ENCODE data around the gene KLB.
"Not testable (repeated sequence)": the region's sequence is repeated elsewhere in the genome, so short reads cannot be mapped to it uniquely, and the experiment has no call there.

The KLB gene

DNA sequence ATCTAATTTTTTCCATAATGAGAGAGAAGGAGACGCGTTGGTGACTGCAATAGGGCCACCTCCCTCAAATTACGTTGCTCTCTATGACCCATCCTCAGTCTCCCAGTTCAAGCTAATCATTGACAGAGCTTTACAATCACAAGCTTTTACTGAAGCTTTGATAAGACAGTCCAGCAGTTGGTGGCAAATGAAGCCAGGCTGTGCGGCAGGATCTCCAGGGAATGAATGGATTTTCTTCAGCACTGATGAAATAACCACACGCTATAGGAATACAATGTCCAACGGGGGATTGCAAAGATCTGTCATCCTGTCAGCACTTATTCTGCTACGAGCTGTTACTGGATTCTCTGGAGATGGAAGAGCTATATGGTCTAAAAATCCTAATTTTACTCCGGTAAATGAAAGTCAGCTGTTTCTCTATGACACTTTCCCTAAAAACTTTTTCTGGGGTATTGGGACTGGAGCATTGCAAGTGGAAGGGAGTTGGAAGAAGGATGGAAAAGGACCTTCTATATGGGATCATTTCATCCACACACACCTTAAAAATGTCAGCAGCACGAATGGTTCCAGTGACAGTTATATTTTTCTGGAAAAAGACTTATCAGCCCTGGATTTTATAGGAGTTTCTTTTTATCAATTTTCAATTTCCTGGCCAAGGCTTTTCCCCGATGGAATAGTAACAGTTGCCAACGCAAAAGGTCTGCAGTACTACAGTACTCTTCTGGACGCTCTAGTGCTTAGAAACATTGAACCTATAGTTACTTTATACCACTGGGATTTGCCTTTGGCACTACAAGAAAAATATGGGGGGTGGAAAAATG is at the start of gene KLB:
KLB (plus strand) TSS at position 168 of the 821 bp plus-strand sequence; CDS start at position 188, 20 bp downstream.
- no peak for DNase-seq

DNA sequence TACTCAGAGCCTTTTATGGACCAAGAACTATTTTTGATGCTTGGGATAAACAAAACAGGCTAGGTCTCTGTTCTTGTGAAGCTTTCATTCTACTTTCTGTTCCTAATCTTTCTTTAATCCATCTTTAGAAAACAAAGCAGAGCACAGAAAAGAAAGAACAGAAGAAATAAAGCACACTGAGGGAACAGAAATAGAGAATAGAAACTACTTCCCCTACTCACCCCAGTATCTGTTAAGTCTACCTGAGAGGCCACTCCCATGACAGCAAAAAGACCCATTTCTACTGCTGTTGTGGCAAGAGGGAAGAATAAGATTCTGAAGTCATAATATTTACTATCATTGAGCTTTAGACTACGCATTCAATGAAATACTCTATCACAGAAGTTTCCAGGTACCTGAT is 49.7 kb upstream of the KLB start:
- peak; percentile 17 for DNase-seq

DNA sequence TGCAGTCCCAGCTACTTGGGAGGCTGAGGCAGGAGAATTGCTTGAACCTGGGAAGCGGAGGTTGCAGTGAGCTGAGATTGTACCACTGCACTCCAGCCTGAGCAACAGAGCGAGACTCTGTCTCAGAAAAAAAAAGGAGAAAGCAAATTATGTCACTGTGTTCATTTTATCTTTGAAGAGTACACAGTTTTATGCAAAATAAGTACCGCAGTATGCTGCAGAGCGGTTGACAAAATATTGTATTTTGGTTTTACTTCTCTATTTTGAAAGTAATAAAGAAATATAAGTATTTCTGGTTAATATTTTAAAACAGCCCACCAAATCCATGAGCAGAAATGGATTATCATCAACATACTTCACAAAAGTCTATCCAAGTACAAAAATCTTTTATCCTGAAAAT is 46.1 kb upstream of the KLB start:
- DNase-seq = not testable (repeated sequence)

DNA sequence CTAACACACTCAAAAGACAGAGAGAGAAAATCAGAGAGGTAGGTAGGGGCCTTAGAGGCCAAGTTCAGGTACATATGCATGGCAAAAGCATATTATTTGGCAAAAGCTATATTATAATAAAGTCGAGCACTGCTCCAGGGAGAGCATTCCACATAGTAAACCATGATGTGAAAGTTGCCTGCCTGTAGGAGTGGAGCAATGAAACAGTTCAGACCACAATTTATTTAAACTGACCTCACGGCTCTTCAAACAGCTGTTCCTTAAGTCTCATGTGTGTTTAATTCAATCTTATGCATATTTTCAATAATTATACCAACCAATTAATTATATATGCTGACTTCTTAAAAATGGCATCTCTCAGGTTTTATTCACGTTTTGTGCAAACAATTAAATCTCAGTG is 43.9 kb upstream of the KLB start:
- no peak for DNase-seq

DNA sequence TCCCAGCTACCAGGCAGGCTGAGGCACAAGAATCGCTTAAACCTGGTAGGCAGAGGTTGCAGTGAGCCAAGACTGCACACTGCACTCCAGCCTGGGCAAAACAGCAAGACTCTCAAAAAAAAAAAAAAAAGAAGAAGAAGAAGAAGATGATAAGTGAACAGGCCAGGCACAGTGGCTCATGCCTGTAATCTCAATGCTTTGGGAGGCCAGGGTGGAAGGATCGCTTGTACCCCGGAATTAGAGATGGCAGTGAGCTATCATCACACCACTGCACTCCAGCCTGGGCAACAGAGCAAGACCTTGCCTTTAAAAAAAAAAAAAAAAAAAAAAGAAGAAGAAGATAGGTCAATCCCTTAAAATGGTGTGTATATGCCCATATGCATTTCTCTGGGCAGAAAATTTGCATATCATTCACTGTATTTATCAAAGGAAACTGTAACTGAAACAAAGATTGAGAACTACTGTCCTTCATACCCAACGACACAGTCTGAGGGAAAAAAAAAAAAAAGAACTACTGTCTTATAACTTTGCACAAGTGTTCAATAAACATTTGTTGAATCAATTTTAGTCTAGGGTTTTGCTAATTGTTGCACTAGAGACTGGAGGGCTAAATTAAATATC is 42.8 kb upstream of the KLB start:
- no peak for DNase-seq

DNA sequence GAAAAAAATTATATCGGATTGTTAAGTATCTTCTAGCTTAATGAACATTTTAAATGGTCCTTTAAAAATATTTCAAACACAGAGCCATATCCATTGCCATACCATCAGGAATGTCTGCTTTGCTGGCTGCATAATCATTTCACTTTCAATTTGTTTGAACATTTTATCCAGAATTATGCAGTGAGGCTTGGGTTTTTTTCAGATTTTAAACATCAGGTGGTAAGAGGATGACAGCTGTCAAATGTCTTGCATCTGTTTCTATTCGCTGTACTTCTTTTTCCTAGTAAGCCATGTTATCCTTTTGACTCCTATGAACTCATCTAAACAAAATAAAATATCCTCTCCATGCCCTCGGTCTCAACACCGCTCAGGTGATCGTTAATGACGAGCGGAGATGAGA is 41.4 kb upstream of the KLB start:
- peak; percentile 14 for DNase-seq

DNA sequence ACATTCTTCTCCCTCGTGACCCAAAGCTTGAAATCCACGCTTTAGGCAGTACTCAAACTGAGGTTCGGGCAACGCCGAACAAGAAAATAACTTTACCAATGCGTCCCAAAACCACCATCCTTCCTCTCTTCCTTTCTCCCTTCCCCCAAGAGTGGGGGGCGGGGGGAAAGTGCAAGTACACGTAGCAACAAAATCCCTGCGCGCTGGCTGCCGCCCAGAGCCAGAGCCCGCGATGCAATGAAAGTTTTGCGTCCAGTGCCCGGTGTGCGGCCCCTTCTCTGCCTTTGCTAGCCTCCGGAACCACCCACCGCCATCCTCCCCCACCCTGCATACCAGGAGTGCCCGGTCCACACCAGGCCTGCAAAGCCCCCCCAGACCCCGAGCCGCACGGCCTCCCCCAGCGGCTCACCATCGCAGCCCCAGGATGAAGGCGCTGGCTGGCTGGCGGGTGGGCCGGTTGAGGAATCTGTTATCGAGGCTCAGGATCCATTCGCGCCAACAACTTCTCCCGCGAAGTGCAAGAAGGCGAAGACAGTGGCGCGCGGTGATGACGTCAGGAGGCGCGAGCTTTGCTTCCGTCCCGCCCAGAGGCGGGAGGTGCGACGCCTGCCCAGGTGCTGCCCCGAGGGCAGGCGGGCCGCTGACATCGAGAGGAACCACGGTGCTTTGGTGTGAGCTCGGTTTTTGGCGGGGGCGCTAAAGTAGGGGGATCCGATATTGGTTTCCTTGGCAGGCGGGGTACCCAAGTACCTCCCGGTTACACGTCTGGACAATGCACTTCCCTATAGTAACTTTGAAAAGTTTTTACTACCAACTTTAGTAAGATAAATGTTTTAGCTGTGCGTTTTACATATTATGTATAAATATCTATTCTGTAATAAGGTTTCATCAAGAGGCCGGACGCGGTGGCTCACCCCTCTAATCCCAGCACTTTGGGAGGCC is 40.6 kb upstream of the KLB start, which contains the start of gene RFC1:
RFC1 (minus strand) TSS at position 533 of the 942 bp plus-strand sequence; CDS start at position 412, 121 bp downstream.
- DNase-seq = peak; percentile 90

DNA sequence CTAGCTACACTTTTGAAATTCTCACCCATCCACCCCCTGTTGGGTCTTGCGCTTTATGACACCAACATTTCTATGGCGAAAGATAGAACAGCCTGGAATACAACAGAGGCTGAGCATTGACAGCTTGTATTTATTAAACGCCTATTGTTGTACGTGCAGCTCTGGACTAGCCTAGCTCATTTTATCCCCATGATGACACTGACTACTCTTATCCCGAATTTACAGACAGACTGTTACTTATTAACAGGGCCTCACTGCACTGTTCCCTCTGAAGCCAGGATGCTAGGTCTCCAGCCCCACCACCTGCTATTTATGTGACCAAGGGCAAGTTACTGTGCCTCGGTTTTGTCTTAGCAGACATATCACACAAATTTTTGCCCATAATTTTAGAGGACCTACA is 39.6 kb upstream of the KLB start:
- DNase-seq = no peak

DNA sequence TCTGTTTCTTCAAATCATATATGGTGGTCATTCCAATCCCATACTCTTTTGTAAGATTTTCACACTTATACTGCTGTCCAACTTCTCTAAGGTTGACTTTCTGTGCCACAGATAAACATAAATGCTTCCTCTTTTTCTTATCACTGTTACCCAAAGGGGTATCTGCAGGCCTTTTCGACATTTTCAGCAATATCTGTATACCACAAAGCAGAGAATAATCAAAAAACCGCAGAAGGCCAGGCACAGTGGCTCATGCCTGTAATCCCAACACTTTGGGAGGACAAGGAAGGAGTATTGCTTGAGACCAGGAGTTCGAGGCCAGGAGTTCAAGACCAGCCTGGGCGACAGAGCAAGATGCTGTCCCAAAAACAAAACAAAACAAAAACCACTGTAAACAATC is 37.4 kb upstream of the KLB start:
- DNase-seq = no peak

DNA sequence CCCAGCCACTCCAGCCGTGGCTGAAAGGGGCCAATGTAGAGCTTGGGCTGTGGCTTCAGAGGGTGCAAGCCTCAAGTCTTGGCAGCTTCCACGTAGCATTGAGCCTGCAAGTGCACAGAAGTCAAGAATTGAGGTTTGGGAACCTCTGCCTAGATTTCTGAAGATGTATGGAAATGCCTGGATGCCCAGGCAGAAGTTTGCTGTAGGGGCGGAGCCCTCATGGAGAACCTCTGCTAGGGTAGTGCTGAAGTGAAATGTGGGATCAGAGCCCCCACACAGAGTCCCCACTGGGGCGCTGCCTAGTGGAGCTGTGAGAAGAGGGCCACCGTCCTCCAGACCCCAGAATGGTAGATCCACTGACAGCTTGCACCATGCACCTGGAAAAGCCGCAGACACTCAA is 35.5 kb upstream of the KLB start:
- not testable (repeated sequence) for DNase-seq

DNA sequence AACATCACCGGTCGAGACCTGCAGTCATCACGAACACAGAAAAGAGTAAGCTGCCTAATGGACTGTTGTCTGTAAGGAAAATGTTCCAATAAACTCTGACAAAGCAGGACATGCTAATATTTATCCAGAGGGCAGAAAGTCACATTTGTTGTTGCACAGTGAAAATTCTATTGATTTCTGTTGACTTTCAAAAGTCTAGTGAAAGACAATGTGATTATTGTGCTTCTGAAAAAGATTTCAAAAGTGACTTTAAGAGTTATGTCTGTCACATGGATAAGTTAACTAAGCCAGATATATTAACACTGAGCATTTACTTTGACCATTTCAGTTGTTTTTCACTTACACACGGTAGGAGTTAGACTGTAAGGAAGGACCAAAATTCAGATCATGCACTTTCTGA is 31.3 kb upstream of the KLB start:
- DNase-seq = no peak

DNA sequence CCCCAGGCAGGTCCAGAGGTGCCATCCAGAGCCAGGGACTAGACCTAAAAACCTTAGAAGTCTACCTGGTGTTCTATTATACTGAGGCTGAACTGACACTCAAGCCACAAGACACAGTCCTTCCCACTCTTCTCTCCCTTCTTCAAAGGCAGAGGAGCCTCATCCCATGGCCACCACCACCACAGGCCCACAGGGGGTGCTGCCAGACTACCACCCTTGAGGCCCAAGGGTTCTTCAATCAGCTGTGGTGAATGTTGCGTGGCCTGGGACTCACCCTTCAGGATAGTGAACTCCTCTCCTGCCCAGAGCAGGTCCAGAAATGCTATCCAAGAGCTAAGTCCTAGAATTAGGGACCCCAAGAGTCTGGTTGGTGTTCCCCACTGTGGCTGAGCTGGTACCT is 23.0 kb upstream of the KLB start:
- DNase-seq = no peak

DNA sequence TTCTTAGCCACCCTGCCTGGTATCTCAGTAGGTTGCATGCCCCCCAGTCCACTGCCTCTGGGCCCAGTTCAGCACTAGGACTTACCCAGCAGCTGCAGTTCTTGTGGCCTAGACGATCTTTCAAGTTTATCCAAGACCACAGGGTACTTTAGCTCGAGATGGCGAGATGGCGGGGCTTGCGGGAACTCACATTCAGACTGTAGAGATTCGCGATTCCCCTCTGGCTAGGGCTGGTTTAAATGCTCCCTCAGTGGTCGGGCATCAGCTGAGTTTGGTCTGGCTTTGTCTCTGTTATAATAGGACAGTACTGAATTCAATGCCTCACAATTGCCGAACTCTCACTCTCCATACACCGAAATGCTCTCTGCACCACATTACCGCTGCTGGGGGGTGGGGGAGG is 22.2 kb upstream of the KLB start:
- no peak for DNase-seq

DNA sequence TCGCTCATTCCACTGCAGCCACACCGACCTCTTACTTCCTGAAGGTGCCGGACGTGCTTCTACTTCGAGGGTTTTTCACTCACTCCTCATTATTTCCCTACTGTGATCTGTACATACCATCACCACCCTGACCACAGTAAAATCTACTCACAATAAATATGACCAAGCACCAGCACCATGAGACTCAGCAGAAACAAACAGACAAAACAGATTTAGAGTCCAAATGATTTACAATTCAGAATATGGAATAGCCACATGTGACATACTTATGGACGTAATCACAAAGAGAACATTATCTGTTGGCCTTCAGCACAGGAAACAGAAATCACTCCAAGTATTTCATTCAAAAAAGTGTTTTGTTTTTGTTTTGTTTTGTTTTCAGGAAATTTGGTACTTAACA is 16.1 kb upstream of the KLB start:
- no peak for DNase-seq

DNA sequence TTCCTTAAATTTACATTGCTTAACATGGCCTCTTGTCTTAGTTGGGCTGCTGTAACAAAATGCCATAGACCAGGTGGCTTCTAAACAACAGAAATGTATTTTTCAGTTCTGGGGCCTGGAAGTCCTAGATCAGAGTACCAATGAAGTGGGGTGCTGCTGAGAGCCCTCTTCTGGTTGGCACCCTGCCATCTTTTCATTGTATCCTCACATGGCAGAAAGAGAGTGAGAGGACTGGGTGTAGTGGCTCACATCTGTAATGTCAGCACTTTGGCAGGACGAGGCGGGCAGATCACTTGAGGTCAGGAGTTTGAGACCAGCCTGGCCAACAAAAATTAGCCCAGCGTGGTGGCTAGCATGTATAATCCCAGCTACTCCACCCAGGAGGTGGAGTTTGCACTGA is 12.0 kb upstream of the KLB start:
- DNase-seq = no peak

DNA sequence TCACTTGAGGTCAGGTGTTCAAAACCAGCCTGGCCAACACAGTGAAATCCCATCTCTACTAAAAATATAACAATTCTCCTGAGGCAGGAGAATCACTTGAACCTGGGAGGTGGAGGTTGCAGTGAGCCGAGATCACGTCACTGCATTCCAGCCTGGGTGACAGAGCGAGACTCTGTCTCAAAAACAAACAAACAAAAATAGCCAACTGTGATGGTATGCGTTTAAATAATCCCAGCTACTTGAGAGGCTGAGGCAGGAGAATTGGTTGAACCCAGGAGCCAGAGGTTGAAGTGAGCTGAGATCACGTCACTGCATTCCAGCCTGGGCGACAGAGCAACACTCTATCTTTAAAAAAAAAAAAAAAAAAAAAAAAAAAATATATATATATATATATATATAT is 5.1 kb upstream of the KLB start:
- not testable (repeated sequence) for DNase-seq

DNA sequence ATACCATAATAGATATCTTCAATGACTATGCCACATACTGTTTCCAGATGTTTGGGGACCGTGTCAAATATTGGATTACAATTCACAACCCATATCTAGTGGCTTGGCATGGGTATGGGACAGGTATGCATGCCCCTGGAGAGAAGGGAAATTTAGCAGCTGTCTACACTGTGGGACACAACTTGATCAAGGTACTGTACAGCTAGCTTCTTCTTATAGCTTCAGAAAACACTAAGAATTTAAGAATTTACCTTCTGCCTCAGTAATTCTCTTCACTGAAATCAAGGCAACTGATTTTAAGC is 805 bp downstream of the KLB start:
- no peak for DNase-seq

DNA sequence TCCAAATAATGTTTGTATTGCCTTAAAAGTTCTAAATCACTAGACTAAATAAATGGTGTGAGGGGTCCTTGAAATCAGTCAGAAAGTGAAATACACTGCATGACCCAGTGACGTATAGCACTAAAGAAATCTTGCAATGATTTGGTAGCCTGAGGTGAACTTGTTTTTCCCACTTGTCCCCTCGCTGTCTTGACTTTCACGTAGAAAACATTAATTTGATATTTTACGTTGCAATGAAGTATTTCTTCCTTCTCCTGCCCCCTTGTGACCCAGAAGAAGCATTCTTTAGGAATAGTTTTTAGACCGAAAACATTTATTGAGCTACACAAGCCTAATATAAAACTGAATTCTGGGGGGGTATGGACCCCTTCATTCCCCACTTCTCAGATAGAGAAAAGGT is 3.7 kb downstream of the KLB start:
- no peak for DNase-seq

DNA sequence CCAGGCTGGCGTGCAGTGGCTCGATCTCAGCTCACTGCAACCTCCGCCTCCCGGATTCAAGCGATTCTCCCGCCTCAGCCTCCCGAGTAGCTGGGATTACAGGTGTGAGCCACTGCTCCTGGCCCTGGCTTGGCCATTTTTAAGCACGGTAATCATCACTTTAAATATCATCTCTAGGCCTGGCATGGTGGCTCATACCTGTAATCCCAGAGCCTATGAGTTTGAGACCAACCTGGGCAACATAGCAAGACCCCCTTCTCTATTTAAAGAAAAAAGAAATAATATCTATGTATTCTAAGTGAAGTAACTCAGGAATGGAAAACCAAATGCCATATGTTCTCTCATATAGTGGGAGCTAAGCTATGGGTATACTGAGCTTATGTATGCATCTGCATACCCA is 4.8 kb downstream of the KLB start:
- DNase-seq = not testable (repeated sequence)

DNA sequence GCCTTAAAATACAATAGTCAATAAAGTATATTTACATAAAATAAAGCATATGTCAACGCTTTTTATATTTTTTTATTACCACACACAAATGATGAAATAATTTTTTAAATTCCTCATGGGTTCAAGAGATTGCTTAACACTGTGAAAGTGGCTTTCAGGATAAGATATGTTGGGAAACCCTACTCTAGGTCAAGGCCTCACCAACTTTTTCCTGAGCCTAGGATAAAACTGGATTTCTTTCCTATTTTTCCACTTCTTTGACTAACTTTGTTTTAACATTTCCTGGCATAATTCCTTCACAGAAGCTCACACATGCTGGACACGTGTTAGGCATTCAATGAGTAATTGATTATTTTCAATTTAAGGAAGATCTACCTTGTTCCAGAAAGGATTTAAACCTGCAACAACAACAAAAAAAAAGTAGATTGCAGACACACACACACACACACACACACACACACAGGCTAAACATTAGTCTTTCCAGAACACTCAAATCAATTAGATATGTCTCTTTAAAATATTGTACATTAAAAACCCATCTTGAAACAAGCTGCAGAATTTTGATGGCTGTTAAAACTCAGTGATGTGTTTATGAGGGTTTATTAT is 9.1 kb downstream of the KLB start:
- DNase-seq = no peak

DNA sequence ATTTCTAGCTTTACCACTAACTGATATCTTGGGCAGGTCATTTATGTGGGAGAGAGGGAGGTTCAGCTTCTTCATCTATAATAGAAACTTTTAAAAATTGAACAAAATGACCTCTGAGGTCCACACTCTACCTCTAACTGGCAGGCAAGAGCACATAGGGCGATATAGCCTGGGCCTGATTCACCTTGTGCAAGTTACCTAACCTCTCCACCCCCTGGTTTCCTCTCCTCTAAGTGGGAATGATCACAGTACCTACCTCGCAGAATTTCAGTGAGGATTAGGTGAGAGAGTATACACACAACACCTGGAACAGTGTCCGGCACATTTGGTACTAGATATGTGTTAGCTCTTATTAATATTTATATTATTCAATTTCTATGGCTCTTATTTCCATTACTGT is 15.5 kb downstream of the KLB start:
- DNase-seq = no peak

DNA sequence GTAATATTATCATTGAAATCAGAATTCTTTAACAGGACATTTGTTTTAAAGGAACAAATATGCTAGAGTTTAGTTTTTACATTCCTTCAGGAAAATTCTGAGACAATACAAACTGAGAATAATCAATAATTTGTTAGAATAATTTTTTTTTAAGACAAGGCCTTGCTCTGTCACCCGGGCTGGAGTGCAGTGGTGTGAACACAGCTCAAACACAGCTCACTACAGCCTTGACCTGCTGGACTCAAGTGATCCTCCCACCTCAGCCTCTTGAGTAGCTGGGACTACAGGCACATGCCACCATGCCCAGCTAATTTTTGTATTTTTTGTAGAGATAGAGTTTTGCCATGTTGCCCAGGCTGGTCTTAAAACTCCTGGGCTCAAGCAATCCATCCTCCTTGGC is 18.6 kb downstream of the KLB start:
- DNase-seq = not testable (repeated sequence)

DNA sequence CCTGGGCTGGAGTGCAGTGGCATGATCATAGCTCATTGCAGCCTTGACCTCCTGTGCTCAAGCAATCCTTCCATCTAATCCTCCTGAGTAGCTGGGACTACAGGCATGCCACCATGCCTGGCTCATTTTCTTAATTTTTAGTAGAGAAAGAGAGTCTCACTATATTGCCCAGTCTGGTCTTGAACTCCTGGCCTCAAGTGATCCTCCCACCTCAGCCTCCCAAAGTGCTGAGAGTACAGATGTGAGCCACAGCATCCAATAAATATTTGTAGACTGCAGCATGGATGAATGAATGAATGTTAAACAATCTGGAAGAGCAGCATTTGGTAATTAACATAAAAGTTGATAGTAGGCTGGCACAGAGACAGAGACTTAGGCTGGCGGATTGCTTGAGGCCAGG is 20.0 kb downstream of the KLB start:
- DNase-seq = no peak

All from CD4-positive, alpha-beta T cell treated with Interleukin-4 for 4 hours (primary cell).